ENCODE measurements around the gene FNDC1.
"Not testable (repeated sequence)": the region's sequence is repeated elsewhere in the genome, so short reads cannot be mapped to it uniquely, and the experiment has no call there.

Gene FNDC1

DNA sequence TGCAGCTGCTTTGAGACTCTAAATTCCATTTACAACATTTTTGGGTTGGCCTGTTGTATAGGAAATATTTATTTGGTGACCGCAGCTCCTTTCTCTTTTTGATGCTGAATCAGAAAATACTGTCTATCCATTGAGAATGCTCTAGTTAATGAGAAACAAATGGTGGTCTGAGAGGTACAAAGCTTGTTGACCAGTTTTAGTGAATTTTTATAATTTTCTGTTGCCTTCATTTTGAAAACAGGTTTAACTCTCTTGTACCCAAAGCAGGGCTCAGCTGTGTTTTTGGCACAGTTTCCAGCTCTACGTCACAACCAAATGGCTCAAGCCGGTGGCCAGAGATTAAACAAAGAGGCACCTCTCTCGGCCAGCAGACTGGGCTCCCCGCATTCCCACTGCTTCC, 113.2 kb downstream of the FNDC1 start:
- no peak overlapping the region for H3K4me3 ChIP-seq (ENCODE audit: low read depth, low read length)
- TF ChIP-seq, protein P1, sequence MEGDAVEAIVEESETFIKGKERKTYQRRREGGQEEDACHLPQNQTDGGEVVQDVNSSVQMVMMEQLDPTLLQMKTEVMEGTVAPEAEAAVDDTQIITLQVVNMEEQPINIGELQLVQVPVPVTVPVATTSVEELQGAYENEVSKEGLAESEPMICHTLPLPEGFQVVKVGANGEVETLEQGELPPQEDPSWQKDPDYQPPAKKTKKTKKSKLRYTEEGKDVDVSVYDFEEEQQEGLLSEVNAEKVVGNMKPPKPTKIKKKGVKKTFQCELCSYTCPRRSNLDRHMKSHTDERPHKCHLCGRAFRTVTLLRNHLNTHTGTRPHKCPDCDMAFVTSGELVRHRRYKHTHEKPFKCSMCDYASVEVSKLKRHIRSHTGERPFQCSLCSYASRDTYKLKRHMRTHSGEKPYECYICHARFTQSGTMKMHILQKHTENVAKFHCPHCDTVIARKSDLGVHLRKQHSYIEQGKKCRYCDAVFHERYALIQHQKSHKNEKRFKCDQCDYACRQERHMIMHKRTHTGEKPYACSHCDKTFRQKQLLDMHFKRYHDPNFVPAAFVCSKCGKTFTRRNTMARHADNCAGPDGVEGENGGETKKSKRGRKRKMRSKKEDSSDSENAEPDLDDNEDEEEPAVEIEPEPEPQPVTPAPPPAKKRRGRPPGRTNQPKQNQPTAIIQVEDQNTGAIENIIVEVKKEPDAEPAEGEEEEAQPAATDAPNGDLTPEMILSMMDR (IDR thresholded peaks at IDR 0.05; ENCODE audit: borderline replicate concordance, insufficient read depth, low read depth, low read length) = no peak

DNA sequence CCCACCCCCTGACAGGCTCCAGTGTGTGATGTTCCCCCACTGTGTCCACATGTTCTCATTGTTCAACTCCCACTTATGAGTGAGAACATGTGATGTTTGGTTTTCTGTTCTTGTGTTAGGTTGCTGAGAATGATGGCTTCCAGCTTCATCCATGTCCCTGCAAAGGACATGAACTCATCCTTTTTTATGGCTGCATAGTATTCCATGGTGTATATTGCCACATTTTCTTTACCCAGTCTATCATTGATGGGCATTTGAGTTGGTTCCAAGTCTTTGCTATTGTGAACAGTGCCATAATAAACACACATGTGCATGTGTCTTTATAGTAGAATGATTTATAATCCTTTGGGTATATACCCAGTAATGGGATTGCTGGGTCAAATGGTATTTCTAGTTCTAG, 115.5 kb downstream of the FNDC1 start:
- H3K4me3 ChIP-seq (ENCODE audit: low read depth, low read length) = not testable (repeated sequence)

DNA sequence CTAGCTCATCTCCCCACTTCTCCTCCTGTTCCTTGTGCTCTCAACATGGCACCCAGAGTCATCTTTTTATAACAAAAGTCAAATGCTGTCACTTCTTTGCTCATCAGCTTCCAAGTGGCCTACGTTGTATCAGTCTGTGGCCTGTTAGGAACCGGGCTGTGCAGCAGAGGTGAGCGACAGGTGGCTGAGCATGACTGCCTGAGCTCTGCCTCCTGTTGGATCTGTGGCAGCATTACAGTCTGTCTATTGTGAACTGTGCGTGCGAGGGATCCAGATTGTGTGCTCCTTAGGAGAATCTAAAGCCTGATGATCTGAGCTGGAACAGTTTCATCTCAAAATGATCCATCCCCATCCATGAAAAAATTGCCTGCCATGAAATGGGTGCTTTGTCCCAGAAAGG, 129.6 kb downstream of the FNDC1 start:
- TF ChIP-seq, protein P1 (IDR thresholded peaks at IDR 0.05; ENCODE audit: borderline replicate concordance, insufficient read depth, low read depth, low read length) = peak; percentile 9; the same call in 1 of the 2 replicates
- H3K4me3 ChIP-seq (ENCODE audit: low read depth, low read length) = no peak overlapping the region

DNA sequence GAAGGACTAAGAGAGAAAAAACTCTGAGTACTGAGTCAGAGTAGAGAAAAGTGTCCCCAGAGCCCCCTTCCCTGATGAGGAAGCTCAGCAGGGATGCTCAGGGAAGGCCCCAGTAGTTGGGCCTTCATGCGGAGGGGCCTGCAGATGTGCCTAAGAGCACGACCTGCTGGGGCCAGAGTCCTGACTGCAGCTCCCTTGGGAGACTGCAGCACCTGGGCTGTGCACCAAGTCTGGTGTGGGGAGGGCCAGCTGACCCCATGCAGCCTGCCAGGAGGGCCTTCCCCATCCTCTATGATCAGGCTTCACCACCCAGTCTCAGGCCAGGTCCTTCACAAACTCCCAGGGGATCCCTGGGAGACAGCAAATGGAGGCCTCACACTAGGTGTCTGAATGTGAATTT, 130.4 kb downstream of the FNDC1 start:
- H3K4me3 ChIP-seq (ENCODE audit: low read depth, low read length) = no peak overlapping the region
- TF ChIP-seq, protein P1 (IDR thresholded peaks at IDR 0.05; ENCODE audit: borderline replicate concordance, insufficient read depth, low read depth, low read length) = no peak

DNA sequence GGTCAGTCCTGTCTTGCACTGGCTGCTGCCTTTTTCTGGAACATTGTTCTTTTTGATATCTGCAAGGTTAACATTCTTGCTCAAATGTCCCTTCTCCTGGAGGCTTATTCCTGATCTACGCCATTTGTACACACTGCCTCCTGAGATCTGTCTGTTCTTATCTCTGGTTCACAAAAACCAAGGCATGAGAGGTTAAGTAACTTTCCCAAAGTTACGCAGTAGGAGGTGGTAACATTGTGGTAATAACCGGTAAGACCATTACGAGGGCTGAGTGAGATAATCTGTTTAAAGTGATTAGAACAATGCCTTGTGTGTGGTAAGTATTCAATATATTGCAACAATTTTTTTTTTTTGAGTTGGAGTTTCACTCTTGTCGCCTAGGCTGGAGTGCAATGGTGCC, 132.1 kb downstream of the FNDC1 start:
- no peak overlapping the region for H3K4me3 ChIP-seq (ENCODE audit: low read depth, low read length)
- TF ChIP-seq, protein P1 (IDR thresholded peaks at IDR 0.05; ENCODE audit: borderline replicate concordance, insufficient read depth, low read depth, low read length) = no peak

DNA sequence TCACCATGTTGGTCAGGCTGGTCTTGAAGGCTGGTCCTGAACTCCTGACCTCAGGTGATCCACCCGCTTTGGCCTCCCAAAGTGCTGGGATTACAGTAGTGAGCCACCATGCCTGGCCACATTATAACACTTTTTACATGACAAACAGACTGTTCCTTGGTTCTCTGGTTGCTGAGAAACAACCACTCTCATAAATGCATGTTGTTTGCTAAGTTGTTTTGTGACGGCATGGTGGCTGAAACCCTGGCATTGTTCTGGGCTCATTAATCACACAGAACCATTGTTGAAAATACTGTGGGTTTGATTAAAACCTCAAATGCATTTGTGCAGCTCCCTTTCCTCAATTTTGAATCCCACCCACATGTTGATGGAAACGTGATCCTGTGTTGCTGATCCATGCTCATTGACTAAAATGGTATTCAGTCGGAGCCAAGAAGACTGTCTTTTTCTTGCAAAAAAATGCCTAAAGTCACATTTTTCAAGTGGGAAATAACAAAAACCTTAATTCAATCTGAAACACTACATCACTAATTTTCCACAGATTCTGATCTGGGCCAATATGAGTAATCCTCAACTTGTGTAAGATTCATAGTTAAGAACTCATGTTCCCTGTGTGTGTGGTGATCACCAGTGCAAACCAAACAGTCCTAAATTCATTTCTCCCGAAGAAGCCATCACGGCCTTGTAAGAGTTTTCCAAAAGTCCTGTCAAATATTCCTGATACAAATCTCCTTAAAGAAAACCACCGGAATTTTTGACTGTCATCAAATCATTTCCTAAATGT, 132.8 kb downstream of the FNDC1 start:
- TF ChIP-seq, protein P1 (IDR thresholded peaks at IDR 0.05; ENCODE audit: borderline replicate concordance, insufficient read depth, low read depth, low read length) = no peak
- H3K4me3 ChIP-seq (ENCODE audit: low read depth, low read length) = no peak overlapping the region

DNA sequence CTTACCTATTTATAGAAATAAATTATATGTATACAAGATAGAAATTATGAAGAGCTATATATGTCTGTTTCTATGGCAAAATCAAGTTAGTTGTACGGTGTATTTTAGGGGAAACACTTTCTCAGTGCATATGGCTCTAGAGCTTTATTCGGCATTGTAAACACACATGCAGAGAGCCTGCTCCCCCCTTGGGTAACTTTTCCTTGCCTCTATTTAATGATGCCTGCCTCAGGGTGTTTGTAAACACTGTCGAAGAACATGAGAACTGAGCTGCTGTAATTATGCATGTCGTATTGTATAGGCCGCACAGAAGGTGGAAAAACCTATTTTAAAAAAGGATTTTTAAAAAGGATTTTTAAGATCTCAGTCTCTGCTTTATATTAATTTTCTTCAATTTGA, 133.4 kb downstream of the FNDC1 start:
- no peak overlapping the region for H3K4me3 ChIP-seq (ENCODE audit: low read depth, low read length)
- TF ChIP-seq, protein P1 (IDR thresholded peaks at IDR 0.05; ENCODE audit: borderline replicate concordance, insufficient read depth, low read depth, low read length) = no peak
